Pancreas (tissue), 10 donors: Measurements from ENCODE around the gene ACYP2. TPM values are rescaled to one million over a fixed set of nuclear protein-coding genes. Genes with fewer than 3 reads are reported as not detected.

Experiments
- ATAC-seq, 4 donors: fragments of 200-7000 bp; cut with Tn5 transposase; one replicate each; pipeline versions ENCODE4 v1.8.0 to v1.9.1; 2020; ENCODE audit warnings: mild to moderate bottlenecking in 4 of 4, moderate library complexity in 4 of 4
- DNase-seq, 6 donors: peaks; one replicate each; pipeline ENCODE4 v3.0.0-alpha.2; 2020
- FAIRE-seq: peaks from 2 replicates; lab custom pipeline; 2012; peaks lifted over from hg19 to GRCh38; lab: Jason Lieb, UNC
- H3K27ac ChIP-seq, 4 donors: fragments of 200-600 bp; sonication (generic); 1 replicate in 3 of 4; 2 replicates in 1 of 4; pipeline versions ENCODE4 v1.5.0 to v1.8.0; 2020
- H3K27me3 ChIP-seq, 4 donors: fragments of 200-600 bp; one replicate each; pipeline ENCODE4 v1.8.0; 2021
- H3K36me3 ChIP-seq, 3 donors: fragments of 200-600 bp; sonication (generic) in 1 of 3; one replicate each; pipeline versions ENCODE4 v1.5.0 to v1.8.0; 2020 to 2021
- H3K4me1 ChIP-seq, 3 donors: fragments of 200-600 bp; one replicate each; pipeline ENCODE4 v1.8.0; 2021
- H3K4me3 ChIP-seq, 4 donors: fragments of 200-600 bp; sonication (generic) in 2 of 4; one replicate each; pipeline versions ENCODE4 v1.5.0 to v1.8.0; 2020 to 2021
- H3K9me3 ChIP-seq, 4 donors: fragments of 200-600 bp; one replicate each; pipeline ENCODE4 v1.8.0; 2021
- CTCF ChIP-seq, 4 donors: fragments of 200-600 bp; sonication (generic) in 3 of 4; IDR thresholded peaks; one replicate each; pipeline versions ENCODE4 v1.5.0 to v1.8.0; 2021; ENCODE audit warnings: antibody characterized with exemption in 4 of 4
- WGBS, 2 donors: extraction: QIAGEN DNeasy Blood & Tissue Kit; methylation state at CpG; one replicate each; pipeline ENCODE4 v1.1.7; 2013; 5-methylcytosine and 5-hydroxymethylcytosine counted together
- intact Hi-C, 3 donors: fragments of 100-400 bp; cut with DNase I; formaldehyde crosslinking; loops; one replicate each; pipeline versions ENCODE4 v1.11.1 to v1.14.2; 2022
- polyA plus RNA-seq, 2 donors: library from polyadenylated mRNA; stranded (reverse); fragments of 200-250 nt; gene quantifications; one replicate each; pipeline ENCODE4 v1.2.3, GENCODE V29; 2013
- total RNA-seq, 6 donors: library from RNA; stranded (reverse); fragmentation: NEBNext Ultra II Directional in 4 of 6; extraction: Animal tissue kit (Norgen Biotek cat#: 25700) in 4 of 6; gene quantifications; one replicate each; pipeline versions ENCODE4 v1.2.1 to v1.2.4, GENCODE V29; 2021 to 2023
- donor health status: healthy with polysubstance abuse.
- donor health status: DM: no; HTN: no; CAD: no; lungs with moderate emphysema.
- donor health status: DM: no; HTN: no; CAD: no.
- donor health status: control.
- donor health status: control.
- donor health status: Bipolar disorder and iron deficiency.
- donor health status: DM: yes; HTN: yes; CAD: no.
- donor health status: DM: no; HTN: no; CAD: no.
- donor health status: DM: no; HTN: no; CAD: no.
- donor health status: DM: yes; HTN: yes; CAD: no.

The ACYP2 gene
- total and polyA plus RNA-seq, 8 donors: 8.0 to 18.0 (median 10.4) TPM

GRCh38 chr2:54279385-54279784 is 164.0 kb downstream of the ACYP2 start:
- no peaks in the 10 kb centered on the region for H3K36me3 ChIP-seq
- H3K27me3 ChIP-seq: no peaks in the 10 kb centered on the region
- TF ChIP-seq CTCF (IDR thresholded peaks at IDR 0.05): no peak
- H3K4me1 ChIP-seq: no peaks in the 10 kb centered on the region
- H3K4me3 ChIP-seq: no peak overlapping the region
- ATAC-seq: no peak
- H3K27ac ChIP-seq: no peak overlapping the region
- H3K9me3 ChIP-seq: no peaks in the 10 kb centered on the region
- no peak for FAIRE-seq
- intact Hi-C loops: no loop called here
- 80 to 85% methylated on average over 2 of the region's 2 CpGs for WGBS, 2 donors
- no peak for DNase-seq

GRCh38 chr2:54284826-54285225 is 169.4 kb downstream of the ACYP2 start:
- FAIRE-seq (no peak), ATAC-seq (no peak), DNase-seq (no peak)
- 93 to 99% methylated on average over 3 of the region's 3 CpGs for WGBS, 2 donors
- TF ChIP-seq CTCF (IDR thresholded peaks at IDR 0.05): no peak
- intact Hi-C loops: no loop called here
- H3K27ac ChIP-seq: no peak overlapping the region
- no peaks in the 10 kb centered on the region for H3K4me1 ChIP-seq
- no peaks in the 10 kb centered on the region for H3K36me3 ChIP-seq
- no peak overlapping the region for H3K4me3 ChIP-seq
- no peaks in the 10 kb centered on the region for H3K9me3 ChIP-seq
- no peaks in the 10 kb centered on the region for H3K27me3 ChIP-seq

DNA sequence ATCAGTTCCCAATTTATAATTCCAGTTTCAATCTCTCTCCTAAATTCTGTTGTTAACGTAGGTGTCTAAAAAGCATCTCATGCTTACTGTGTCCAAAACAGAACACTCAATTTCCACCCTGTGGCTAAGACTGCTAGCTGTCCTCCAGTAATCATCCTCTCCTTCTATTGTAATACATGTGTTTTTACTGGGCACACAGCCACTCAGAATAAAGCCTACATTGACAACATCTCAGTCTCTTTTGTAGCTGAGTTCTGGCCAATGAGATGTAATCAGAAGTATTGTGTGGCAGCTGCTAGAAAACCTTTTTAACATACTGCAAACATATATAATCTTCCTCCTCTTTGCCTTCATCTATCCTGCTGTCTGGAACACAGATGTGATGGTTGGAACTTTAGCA is 170.0 kb downstream of the ACYP2 start:
- 95 to 97% methylated on average over 1 of the region's 1 CpG for WGBS, 2 donors

GRCh38 chr2:54287532-54287931 is 172.1 kb downstream of the ACYP2 start:
- no peak for DNase-seq
- no peak for FAIRE-seq

More for the DNA sequence above, 170.0 kb downstream of the ACYP2 start:
- FAIRE-seq (no peak), DNase-seq (no peak), ATAC-seq (no peak)
- H3K27ac ChIP-seq: no peak overlapping the region
- intact Hi-C loops: no loop called here
- H3K4me3 ChIP-seq: no peak overlapping the region
- H3K36me3 ChIP-seq: no peaks in the 10 kb centered on the region
- no peak for TF ChIP-seq CTCF (IDR thresholded peaks at IDR 0.05)
- H3K9me3 ChIP-seq: no peaks in the 10 kb centered on the region
- no peaks in the 10 kb centered on the region for H3K27me3 ChIP-seq
- no peaks in the 10 kb centered on the region for H3K4me1 ChIP-seq

More at GRCh38 chr2:54287532-54287931, 172.1 kb downstream of the ACYP2 start:
- H3K27me3 ChIP-seq: no peaks in the 10 kb centered on the region
- ATAC-seq: peak in 1 of 4 donors; percentile 43
- intact Hi-C loops: no loop called here
- no peaks in the 10 kb centered on the region for H3K4me1 ChIP-seq
- H3K36me3 ChIP-seq: no peaks in the 10 kb centered on the region
- H3K9me3 ChIP-seq: no peaks in the 10 kb centered on the region
- no peak overlapping the region for H3K4me3 ChIP-seq
- no peak overlapping the region for H3K27ac ChIP-seq
- no peak for TF ChIP-seq CTCF (IDR thresholded peaks at IDR 0.05)
- WGBS, 2 donors: 92 to 95% methylated on average over 2 of the region's 2 CpGs
